Keratinocyte (primary cell): ENCODE results near the gene PTOV1. TPM values are rescaled to one million over a fixed set of nuclear protein-coding genes. Genes with fewer than 3 reads are reported as not detected.

ENCODE experiments used
- DNase-seq: peaks from one replicate; pipeline ENCODE4 v3.0.0-alpha.2; 2011; ENCODE audit warnings: low read depth, missing footprints, low spot score
- FAIRE-seq: peaks from 2 replicates; lab custom pipeline; 2011; peaks lifted over from hg19 to GRCh38; lab: Jason Lieb, UNC
- H2AFZ ChIP-seq: 2 replicates; pipeline ENCODE4 v1.6.0; 2012; ENCODE audit warnings: low read length, control low read depth, inconsistent platforms; ENCODE audit not compliant: control insufficient read depth
- H3K27ac ChIP-seq: 2 replicates; pipeline ENCODE4 v1.5.1; 2011; ENCODE audit warnings: low read length; ENCODE audit not compliant: control insufficient read depth, insufficient read depth
- H3K27me3 ChIP-seq: 3 replicates; pipeline ENCODE4 v1.6.0; 2011; ENCODE audit warnings: low read length; ENCODE audit not compliant: control insufficient read depth, insufficient read depth; ENCODE audit errors: extremely low read depth
- H3K36me3 ChIP-seq, 2 experiments: 2 replicates in 1 of 2; 3 replicates in 1 of 2; pipeline ENCODE4 v1.5.1; 2011; ENCODE audit warnings: low read length in 2 of 2, mild to moderate bottlenecking in 1 of 2; ENCODE audit not compliant: control insufficient read depth in 2 of 2, insufficient read depth in 2 of 2; ENCODE audit errors: extremely low read depth in 1 of 2
- H3K4me1 ChIP-seq: 3 replicates; pipeline ENCODE4 v1.5.1; 2011; ENCODE audit warnings: low read length; ENCODE audit not compliant: control insufficient read depth, insufficient read depth; ENCODE audit errors: extremely low read depth
- H3K4me2 ChIP-seq: 3 replicates; pipeline ENCODE4 v1.6.0; 2011; ENCODE audit warnings: low read depth, low read length; ENCODE audit not compliant: control insufficient read depth, insufficient read depth; ENCODE audit errors: extremely low read depth
- H3K4me3 ChIP-seq, 3 experiments: fragments of 200-600 bp in 1 of 3; sonication (generic) in 1 of 3; 2 replicates in 2 of 3; 3 replicates in 1 of 3; pipeline ENCODE4 v1.5.1; 2011 to 2016; ENCODE audit warnings: low read length in 3 of 3, mild to moderate bottlenecking in 3 of 3, control low read depth in 2 of 3, inconsistent platforms in 1 of 3, low read depth in 1 of 3, mixed read lengths in 1 of 3, mixed run types in 1 of 3, moderate library complexity in 1 of 3; ENCODE audit not compliant: control insufficient read depth in 2 of 3, insufficient read depth in 2 of 3; ENCODE audit errors: extremely low read depth in 1 of 3
- H3K79me2 ChIP-seq: 2 replicates; pipeline ENCODE4 v1.6.0; 2012; ENCODE audit warnings: low read length; ENCODE audit not compliant: control insufficient read depth, insufficient read depth
- H3K9ac ChIP-seq: 3 replicates; pipeline ENCODE4 v1.6.0; 2011; ENCODE audit warnings: low read length; ENCODE audit not compliant: control insufficient read depth, insufficient read depth; ENCODE audit errors: extremely low read depth
- H3K9me1 ChIP-seq: 3 replicates; pipeline ENCODE4 v1.6.0; 2011; ENCODE audit warnings: low read length; ENCODE audit not compliant: control insufficient read depth, insufficient read depth; ENCODE audit errors: extremely low read depth
- H3K9me3 ChIP-seq: 2 replicates; pipeline ENCODE4 v1.5.1; 2012; ENCODE audit warnings: low read depth, low read length; ENCODE audit not compliant: control insufficient read depth
- H4K20me1 ChIP-seq: 3 replicates; pipeline ENCODE4 v1.6.0; 2011; ENCODE audit warnings: low read length; ENCODE audit not compliant: control insufficient read depth, insufficient read depth; ENCODE audit errors: extremely low read depth
- CTCF ChIP-seq, 3 experiments: IDR thresholded peaks in 1 of 3; conservative IDR thresholded peaks in 1 of 3; optimal IDR thresholded peaks in 1 of 3; 2 replicates in 2 of 3; 3 replicates in 1 of 3; pipeline versions ENCODE3 to v1.5.1; 2011; ENCODE audit warnings: low read length in 3 of 3, mild to moderate bottlenecking in 3 of 3, moderate library complexity in 2 of 3, control low read depth in 1 of 3, inconsistent platforms in 1 of 3; ENCODE audit not compliant: insufficient read depth in 2 of 3; ENCODE audit errors: extremely low read depth in 1 of 3
- EZH2 ChIP-seq: IDR thresholded peaks from one replicate; pipeline ENCODE4 v1.6.1; 2012; ENCODE audit warnings: inconsistent platforms, mild to moderate bottlenecking, low read length, moderate library complexity
- dilution Hi-C: fragments of 300-500 bp; cut with MboI; formaldehyde crosslinking; loops from one replicate; pipeline ENCODE4 v1.7.0; 2020; ENCODE audit warnings: low sequenced_read_pairs; ENCODE audit not compliant: extremely low pct_ligation_motif_present
- polyA plus RNA-seq, 5 experiments: library from polyadenylated mRNA; depleted of rRNA in 3 of 5; stranded (reverse) in 3 of 5; stranded (forward) in 1 of 5; unstranded in 1 of 5; fragments of >200 nt; gene quantifications; 1 replicate in 1 of 5; 2 replicates in 3 of 5; 3 replicates in 1 of 5; pipeline versions ENCODE4 v1.2.1 to v1.2.3, GENCODE V29; 2011 to 2012; ENCODE audit warnings: missing spikeins in 2 of 5, low read depth in 1 of 5, low replicate concordance in 1 of 5

The PTOV1 gene
- polyA plus RNA-seq, 1 donor (not counting 4 experiments of a cell fraction or from before 2014, with no cell fraction given), result 22.9 TPM

- no peak overlapping the region for H3K27ac ChIP-seq
- H3K9me1 ChIP-seq, result no peaks in the 10 kb centered on the region
- H3K9ac ChIP-seq, result no peak overlapping the region
- no peaks in the 10 kb centered on the region for H3K9me3 ChIP-seq
- no peaks in the 10 kb centered on the region for H4K20me1 ChIP-seq
- DNase-seq (no peak), FAIRE-seq (no peak)
- TF ChIP-seq CTCF (optimal IDR thresholded peaks at IDR 0.05 in 1 of 3, IDR thresholded peaks at IDR 0.05 in 1 of 3, conservative IDR thresholded peaks at IDR 0.05 in 1 of 3; ENCODE audit: extremely low read depth in 1 of 3, insufficient read depth in 2 of 3, low read length in 3 of 3) (no peak), EZH2 (no peak)
- H3K36me3 ChIP-seq, result no peaks in the 10 kb centered on the region
- H3K4me1 ChIP-seq, result peaks cover 4% of the 10 kb centered on the region
- no peak overlapping the region for H2AFZ ChIP-seq
- no peak overlapping the region for H3K4me3 ChIP-seq
- dilution Hi-C loops, result no loop called here
- H3K4me2 ChIP-seq, result no peak overlapping the region
- H3K27me3 ChIP-seq, result peaks cover 25% of the 10 kb centered on the region
- no peaks in the 10 kb centered on the region for H3K79me2 ChIP-seq
Measured at GRCh38 chr19:49895566-49896297, 44.8 kb downstream of the PTOV1 start.

- Histone ChIP-seq H4K20me1 (no peaks in the 10 kb centered on the region), H3K9me1 (no peaks in the 10 kb centered on the region), H3K27me3 (peaks cover 18% of the 10 kb centered on the region), H3K79me2 (no peaks in the 10 kb centered on the region), H3K9me3 (no peaks in the 10 kb centered on the region), H3K27ac (no peak within 1 kb of the TSS), H3K9ac (peak within 1 kb of the TSS; percentile 19), H3K4me3 (no peak within 1 kb of the TSS), H2AFZ (no peak within 1 kb of the TSS), H3K4me2 (peak within 1 kb of the TSS; percentile 27), H3K36me3 (no peaks in the 10 kb centered on the region), H3K4me1 (peaks cover 4% of the 10 kb centered on the region)
- dilution Hi-C loops, result no loop called here
- no peak for FAIRE-seq
- no peak for TF ChIP-seq EZH2
- TF ChIP-seq CTCF (optimal IDR thresholded peaks at IDR 0.05 in 1 of 3, IDR thresholded peaks at IDR 0.05 in 1 of 3, conservative IDR thresholded peaks at IDR 0.05 in 1 of 3; ENCODE audit: extremely low read depth in 1 of 3, insufficient read depth in 2 of 3, low read length in 3 of 3), result no peak
- no peak for DNase-seq
Measured at GRCh38 chr19:49896863-49897621, 46.1 kb downstream of the PTOV1 start, which contains the start of gene IL4I1. Gene IL4I1, minus strand, starts transcription at chr19:49896887. Its CDS starts 727 bp downstream, at chr19:49896160.
